ENCODE results near the gene SF3B3.
"Not testable (repeated sequence)": the region's sequence is repeated elsewhere in the genome, so short reads cannot be mapped to it uniquely, and the experiment has no call there.

The SF3B3 gene

DNA sequence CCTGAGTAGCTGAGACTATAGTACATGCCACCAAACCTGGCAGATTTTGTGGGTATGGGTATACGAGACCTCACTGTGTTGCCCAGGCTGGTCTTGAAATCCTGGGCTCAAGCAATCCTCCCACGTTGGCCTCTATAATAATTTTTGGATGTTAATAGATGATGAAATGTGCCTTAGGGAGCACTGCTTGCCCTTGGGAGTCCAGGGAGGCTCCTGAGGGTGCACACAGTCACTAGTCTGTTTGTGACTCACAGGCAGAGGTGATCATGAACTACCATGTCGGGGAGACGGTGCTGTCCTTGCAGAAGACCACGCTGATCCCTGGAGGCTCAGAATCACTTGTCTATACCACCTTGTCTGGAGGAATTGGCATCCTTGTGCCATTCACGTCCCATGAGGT, 46.1 kb downstream of the SF3B3 start:
- DNase-seq, result no peak

DNA sequence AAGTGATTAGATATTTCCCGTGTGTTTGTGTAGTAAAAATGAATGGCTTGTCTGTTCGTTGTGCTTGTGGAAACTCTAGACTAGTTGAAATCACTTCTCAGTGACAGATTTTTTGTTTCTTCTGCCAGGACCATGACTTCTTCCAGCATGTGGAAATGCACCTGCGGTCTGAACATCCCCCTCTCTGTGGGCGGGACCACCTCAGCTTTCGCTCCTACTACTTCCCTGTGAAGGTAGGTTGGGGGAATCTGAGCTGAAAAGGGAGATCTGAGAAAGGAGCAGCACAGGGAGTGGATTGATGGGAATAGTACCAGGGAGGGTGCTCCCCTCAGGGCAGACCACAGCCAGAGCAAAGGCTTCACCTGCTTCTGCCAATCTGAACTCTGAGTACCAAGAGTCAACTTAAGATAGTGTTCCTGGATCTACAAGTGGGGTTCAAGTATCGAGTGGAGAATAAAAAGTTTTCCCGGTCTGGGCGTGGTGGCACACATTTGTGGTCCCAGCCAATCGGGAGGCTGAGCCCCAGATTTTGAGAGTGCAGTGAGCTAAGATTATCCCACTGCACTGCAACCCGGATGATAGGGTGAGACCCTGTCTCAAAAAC, 47.5 kb downstream of the SF3B3 start:
- no peak for DNase-seq

DNA sequence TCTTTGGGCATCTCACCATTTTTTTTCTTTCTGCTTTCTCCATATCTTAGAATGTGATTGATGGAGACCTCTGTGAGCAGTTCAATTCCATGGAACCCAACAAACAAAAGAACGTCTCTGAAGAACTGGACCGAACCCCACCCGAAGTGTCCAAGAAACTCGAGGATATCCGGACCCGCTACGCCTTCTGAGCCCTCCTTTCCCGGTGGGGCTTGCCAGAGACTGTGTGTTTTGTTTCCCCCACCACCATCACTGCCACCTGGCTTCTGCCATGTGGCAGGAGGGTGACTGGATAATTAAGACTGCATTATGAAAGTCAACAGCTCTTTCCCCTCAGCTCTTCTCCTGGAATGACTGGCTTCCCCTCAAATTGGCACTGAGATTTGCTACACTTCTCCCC, 48.0 kb downstream of the SF3B3 start:
- DNase-seq, result no peak

DNA sequence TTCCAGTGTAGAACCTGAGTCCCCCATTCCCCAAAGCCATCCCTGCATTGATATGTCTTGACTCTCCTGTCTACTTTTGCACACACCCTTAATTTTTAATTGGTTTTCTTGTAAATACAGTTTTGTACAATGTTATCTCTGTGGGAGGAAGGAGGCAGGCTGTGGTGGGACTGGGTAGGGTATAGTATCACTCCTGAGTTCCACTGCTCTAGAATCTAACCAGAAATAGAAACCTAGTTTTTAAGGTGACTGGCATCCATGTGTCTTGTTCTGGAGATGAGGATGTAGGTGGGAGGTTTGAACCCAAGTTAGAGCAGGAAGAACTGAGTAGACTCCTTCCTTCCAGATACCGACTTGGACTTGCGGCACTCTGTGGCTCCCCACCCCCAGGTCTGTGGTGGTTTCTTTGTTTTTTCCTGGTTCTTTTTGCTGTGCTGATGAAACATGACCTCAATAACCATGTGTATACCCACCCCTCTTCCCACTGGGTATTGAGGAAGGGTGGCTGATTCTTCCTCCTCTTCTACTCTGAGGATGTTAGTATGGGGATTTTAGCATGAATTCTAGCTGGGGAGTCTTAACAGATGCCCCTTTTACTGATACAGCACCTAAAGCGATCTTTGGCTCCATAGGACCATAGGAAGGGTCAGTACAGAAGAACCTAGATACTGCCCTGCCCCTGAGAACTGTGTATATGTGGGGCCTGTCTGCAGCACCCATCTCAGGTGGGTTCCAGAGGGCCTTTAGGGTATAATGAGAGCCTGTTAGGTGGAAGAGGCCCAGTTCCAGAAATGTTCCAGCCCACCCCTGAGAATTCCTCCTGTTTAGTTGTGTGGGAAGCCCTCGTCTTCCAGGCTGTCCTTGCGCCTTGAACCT, 48.7 kb downstream of the SF3B3 start:
- no peak for DNase-seq

DNA sequence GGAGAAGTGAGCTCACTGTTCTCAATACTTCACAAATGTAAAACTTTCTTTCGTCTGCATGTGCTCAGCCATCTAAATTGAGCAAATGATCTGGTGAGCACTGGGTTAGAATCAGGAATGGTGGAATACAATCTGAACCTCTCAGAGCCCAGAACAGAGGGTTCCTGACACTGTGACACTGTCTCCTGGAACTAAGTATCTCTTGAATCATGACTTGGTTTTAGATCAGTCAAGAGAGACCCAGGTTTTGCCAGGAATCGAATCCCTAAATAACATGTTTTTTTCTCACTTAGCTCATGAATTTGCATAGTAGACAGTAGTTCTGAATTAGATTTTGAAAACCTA, 49.3 kb downstream of the SF3B3 start:
- no peak for DNase-seq

DNA sequence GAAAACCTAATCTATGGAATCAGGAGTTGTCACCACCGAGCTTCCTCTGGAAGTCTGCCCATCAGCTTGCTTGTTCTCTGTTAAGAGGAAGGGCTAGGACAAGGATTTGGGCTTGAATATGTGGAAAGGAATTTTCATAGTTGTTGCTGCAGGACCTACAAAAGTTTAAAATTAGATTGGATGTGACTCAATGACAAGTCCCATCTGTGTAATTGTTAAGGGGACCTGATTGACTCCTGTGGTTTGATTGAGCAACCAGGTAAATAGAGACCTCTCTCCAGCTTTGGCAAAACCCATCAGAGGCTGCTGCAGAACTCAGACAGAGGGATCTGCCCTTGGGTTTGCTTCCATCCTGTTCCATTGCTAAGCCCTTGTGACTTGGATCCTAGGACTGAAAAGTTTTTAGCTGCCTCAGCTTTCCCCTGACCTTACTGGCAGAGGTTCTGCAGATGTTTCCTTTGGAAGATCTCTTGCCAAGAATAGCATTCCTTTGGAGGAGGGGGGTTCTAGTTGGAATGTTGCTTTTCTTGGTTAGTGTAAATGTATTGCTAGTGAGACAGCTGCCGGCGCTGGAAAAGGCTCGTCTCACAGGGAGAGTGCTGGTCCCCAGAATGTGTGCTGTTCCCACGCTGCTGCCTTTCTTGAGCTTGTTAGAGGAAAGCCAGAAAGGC, 50.0 kb downstream of the SF3B3 start:
- DNase-seq, result no peak

DNA sequence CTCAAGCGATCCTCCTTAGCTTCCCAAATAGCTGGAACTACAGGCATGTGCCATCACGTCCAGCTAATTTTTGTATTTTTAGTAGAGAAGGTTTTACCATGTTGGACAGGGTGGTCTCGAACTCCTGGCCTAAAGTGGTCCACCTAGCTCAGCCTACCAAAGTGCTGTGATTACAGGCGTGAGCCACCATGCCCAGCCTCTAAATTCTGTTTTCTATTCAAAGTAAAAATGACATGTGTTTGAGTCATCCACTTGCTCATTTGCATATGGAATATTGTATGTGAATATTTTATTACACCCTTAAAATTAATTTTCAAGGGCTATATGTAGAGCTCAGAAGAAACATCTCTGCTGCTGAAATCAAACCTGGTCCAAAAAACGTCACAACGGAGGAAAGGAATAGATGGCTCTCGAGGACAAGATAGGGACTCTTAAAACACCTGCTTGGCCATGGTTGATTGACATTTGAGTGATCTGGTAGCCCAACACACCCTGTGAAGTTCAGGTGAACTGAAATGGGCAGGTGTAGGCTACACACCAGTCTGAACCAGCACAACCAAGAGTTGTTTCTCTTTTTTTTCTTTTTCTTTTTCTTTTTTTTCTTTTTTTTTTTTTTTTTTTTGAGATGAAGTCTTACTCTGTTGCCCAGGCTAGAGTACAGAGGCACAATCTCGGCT, 51.1 kb downstream of the SF3B3 start:
- no peak for DNase-seq

DNA sequence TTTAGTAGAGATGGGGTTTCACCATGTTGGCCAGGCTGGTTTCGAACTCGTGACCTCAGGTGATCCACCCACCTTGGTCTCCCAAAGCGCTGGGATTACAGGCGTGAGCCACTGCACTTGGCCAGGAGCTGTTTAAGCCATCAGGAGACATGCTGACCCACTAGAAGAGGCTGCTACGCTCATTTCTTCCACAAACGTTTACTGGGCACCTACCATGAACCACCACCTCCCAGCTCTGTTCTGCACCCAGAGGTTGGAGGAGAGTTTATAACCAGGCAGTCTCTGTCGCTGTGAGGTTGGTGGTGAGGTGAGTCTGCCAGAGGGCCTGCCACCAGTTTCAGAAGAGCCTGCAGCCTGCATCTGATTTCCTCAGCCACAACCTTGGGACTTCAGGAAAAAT, 51.8 kb downstream of the SF3B3 start:
- DNase-seq, result no peak

DNA sequence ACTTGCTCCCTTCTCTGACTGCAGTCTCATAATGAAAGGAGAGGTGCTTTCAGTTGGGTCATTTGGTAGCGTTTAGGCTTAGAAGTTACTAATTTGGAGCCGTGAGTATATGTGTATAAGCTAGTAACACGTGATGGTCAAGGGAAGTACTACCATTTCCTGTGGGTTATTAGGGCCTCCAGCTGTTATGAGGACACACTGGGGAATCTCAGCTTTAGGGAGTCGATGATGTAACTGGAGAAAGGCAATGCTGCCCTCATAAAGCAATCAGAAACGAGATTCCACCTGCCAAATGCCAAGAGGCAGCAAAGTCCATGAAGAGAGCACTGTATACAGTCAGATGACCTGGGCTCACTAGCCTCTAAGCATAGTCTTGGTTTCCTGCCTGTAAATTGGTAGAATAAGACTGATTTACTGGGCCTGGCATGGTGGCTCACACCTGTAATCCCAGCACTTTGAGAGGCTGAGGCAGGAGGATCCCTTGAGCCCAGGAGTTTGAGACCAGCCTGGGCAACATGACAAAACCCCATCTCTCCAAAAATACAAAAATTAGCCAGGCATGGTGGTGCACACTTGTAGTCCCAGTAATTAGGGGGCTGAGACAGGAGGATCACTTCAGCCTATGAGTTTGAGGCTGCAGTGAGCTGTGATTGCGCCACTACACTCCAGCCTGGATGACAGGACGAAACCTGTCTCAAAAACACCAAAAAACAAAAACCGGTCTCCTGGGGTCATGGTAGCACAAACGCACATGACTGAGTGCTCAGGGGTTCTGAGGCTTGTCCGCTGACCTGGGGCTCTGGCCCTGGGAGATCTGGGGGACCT, 53.0 kb downstream of the SF3B3 start:
- no peak for DNase-seq

DNA sequence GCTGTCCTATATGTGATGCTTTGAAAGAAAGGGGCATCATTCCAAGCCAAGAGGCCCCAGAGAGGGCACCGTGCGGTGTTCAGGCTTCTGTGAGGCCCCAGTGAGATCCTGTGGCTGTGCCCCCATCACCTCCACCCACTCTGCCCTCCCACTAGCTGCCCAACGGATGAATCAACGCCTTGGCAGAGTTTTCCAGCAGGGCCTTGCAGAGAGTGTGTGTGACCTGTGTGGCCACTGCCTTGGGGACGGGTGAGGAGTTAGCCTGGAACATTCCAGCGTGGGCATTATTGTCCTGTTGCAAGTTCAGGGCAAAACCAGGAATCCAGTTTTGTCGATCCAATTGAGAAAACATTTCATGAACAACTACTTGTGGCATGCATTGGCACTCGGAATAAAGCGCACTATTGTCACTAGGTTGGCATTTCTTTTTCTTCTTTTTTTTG, 53.7 kb downstream of the SF3B3 start:
- no peak for DNase-seq

DNA sequence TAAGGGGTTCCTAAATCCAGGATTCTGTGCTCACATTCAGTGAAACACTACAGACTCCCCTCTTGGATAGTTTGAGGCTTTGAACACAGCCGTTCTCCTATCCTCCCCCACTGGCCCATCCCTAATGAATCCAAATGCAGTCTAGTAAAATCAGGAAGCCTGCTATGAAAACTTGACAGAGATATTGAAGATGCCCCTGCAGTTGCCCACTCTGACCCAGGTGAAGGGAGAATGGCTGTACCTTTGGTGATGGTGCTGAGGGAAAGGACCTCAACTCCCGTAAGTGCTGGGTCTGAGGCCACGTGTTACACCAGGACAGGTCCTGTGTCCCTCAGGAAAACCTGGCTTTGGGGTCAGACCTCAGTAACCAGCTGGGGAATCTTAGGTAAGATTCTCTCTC, 54.4 kb downstream of the SF3B3 start:
- DNase-seq, result no peak

DNA sequence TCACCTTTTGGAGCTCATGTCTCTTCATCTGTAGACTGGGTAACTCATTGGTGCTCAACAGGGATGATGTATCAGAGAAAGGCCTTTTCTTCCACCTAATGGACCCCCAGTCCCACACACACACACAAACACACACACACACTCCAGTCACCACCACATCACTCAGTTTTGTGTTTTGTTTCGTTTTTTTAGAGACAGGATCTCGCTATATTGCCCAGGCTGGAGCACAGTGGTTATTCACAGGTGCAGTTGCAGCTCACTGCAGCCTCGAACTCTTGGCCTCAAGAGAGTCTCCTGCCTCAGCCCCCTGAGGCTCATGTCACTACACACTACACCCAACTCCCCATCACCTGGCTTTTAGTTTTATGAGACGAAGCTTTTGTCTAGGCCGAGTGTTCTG, 55.6 kb downstream of the SF3B3 start:
- DNase-seq, result no peak

DNA sequence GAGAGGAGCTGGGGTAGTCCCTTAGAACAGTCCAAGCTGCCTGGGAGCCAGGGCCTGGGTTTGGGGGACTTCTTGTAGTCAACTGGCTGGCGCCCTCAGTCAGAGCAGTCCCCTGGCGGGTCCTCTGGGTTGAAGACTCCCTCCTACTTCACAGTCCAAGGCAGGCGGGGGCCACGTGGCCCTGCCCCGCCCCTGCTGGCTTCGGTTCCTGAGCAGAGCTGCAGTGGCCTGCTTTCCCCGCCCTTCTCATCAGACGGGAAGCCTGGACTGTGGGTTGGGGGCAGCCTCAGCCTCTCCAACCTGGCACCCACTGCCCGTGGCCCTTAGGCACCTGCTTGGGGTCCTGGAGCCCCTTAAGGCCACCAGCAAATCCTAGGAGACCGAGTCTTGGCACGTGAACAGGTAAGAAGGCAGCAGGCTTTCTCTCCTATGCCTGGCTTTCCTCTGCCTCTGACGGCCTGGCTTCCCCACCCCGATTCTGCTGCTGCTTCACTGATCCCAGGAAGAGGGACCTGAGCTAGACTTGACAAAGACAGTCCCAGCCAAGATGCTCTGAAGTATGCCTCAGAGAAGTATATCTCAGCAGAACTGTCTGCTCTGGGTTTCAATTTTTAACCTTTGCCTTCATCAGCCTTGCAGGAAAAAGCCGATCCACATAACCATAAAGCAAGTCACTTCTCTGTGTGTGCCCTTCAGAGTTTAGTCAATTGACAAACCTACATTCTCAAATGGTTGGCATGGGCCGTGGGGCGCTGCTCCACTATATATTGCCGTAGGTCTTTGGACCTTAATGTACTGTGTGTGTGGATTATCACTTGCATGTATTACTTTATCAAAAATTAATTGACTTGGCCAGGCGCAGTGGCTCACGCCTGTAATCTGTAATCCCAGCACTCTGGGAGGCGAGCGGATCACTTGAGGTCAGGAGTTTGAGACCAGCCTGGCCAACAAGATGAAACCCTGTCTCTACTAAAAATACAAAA, 56.3 kb downstream of the SF3B3 start:
- DNase-seq, result no peak

DNA sequence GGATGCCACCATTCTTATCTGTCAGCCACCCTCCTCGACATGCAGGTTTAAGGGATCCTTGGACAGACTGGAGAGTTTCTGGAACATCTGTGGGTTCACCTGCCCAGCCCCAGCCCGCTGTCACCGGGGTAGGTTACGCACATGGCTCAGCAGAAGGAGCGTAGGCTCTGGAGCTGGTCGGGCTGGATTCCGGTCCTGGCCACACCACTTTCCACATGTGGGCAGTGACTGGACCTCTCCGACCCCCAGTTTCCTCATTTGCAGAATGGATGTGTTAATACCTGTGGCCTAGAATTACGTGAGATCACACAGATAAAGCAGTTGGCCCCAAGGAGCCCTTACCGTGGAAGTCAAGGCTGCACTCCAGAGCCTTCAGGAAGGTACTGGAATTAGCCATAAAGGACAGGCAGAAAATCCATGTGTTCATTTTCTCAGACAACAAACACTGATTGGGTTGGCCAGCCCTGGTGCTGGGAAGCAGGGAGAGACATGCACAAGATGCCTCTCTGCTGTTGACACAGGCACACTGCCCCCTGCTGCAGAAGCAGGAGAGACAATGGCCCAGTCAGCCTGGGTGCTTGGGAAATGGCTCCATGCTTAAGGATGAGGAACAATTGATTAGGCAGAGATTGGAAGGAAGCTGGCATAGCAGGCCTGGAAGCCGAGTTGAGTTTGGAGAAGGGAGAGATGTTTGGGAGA, 58.8 kb downstream of the SF3B3 start:
- no peak for DNase-seq

DNA sequence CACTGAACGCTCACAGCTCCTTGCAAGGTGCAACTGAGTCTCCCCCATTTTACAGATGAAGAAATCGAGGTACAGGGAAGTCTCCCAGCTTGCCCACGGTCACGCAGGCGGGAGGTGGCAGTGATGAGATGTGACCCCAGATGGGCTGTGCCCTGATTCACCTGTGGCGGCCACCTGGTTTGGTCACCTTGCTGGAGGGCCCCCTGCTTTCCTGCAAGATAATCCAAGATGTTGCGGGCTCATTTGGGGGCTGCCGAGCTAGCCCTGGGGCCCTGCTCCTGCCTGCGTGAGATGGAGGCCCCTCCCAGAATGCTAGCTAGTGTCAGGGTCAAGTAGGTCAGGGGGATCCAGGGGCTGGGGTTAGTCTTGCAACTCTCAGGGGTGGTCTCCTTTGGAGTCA, 63.1 kb downstream of the SF3B3 start:
- no peak for DNase-seq

DNA sequence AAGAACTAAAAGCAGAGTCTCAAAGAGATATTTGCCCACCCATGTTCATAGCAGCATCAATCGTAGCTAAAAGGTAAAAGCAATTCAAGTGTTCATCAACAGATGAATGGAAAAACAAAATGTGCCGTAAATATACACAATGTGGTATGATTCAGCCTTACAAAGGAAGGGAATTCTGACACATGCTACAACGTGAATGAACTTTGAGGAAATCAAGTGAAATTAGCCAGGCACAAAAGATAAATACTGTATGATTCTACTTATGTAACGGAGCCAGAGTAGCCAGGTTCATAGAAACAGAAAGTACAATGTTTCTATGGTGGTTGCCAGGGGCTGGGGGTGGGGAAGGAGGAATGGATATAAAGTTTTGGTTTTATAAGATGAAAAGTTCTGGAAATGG, 64.9 kb downstream of the SF3B3 start:
- DNase-seq, result no peak

DNA sequence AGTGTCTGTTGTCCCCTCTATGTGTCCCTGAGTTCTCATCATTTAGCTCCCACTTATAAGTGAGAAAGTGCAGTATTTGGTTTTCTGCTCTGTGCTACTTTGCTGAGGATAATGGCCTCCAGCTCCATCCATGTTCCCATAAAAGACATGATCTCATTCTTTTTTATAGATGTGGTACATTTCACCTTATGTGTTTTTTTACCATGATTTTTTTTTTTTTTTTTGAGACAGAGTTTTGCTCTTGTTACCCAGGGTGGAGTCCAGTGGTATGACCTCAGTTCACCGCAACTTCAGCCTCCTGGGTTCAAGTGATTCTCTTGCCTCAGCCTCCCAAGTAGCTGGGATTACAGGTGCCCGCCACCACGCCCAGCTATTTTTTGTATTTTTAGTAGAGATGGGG, 65.8 kb downstream of the SF3B3 start:
- not testable (repeated sequence) for DNase-seq

DNA sequence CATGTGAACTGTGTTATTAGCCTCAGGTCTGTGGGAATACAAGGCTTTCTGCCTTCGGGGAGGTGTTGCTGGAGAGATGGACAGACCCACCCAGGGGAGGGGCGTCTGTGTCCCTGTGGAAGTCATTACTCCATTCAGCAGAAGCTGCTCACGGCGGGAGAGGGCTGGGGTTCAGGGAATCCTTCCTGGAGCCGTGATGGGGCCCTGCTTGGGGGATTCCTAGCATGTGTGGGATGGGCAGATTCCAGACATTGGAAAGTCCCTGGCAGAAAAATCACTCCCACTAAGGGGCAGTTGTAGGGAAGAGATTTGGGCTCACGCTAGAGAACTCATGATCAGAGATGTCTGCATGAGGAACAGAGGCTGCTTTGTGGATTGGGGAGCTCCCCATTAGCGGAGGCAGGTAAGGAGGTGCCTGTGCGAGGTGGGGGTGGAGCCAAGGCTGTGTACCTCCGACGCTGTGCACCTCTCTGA, 66.4 kb downstream of the SF3B3 start:
- DNase-seq, result no peak

DNA sequence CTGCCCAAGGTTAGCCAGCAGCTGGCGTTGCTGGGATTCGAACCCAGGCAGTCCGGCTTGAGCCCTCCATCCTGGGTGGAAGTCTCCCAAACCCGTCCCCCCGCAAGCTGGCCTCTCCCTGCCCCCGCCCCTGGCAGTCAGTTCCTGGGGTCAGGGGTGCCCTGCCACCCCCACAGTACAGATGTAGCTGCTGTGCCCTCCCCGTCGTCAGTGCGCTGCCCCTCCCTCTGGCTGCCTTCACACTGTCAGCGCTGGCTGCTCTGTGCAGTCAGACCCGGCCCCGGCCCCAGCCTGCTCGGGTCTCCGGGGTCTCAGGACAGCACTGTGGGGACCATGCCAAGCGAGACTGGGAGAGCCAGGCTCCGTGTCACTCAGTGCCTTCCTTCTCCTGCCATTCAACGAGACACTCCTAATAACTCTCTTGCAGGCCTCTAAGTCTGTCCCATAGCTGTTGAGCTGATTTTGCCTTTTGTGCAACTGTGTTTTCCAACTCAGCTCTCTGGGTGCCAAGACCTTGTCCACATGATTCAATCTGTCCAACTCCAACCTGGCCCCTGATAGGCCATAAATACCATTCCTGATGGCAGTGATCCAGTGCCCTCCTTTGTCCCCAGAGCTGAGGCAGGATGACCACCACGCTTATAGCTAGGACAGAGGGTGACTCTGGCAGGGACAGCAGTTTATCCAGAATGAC, 67.3 kb downstream of the SF3B3 start:
- no peak for DNase-seq

DNA sequence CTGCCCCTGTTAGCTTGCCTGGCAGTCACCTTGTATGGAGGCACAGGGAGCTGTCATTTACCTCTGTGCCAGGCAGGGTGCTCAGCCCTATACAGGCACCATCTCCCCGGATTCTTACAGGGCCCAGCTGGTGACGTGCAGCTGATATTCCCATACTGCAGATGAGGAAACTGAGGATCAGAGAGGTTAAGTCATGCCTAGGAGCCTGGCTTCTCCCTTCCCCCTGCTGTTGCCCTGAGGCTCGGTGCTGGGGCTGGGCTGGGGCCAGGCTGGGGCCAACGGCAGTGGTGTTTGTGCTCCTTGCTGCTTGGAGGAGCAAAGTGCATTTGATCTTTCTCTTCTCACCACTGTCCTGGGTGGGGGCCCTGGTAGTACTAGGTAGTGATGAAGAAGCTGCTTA, 68.0 kb downstream of the SF3B3 start:
- no peak for DNase-seq
